MM.1S (cell line): ENCODE data around the gene YWHAE.

Experiments used
- DNase-seq: peaks from one replicate; pipeline ENCODE4 v3.0.0-alpha.2; 2015
- H2AFZ ChIP-seq: fragments of 300-600 bp; sonication (generic); 2 replicates; pipeline ENCODE4 v1.6.0; 2016; ENCODE audit warnings: antibody characterized with exemption, low read length
- H3F3A ChIP-seq: fragments of 300-600 bp; sonication (generic); 2 replicates; pipeline ENCODE4 v1.6.1; 2016; ENCODE audit warnings: mild to moderate bottlenecking, antibody characterized with exemption, low read length, moderate library complexity, mixed read lengths; ENCODE audit not compliant: insufficient read depth
- H3K27ac ChIP-seq: fragments of 300-600 bp; sonication (generic); 2 replicates; pipeline ENCODE4 v1.5.1; 2016; ENCODE audit warnings: mild to moderate bottlenecking, low read length
- H3K27me3 ChIP-seq: fragments of 300-600 bp; sonication (generic); replicated peaks from 2 replicates; pipeline ENCODE4 v1.6.0; 2016; ENCODE audit warnings: low read length; ENCODE audit not compliant: insufficient read depth
- H3K36me3 ChIP-seq: fragments of 300-600 bp; sonication (generic); replicated peaks from 2 replicates; pipeline ENCODE4 v1.6.1; 2016; ENCODE audit warnings: mild to moderate bottlenecking, low read length, mixed read lengths; ENCODE audit not compliant: insufficient read depth
- H3K4me1 ChIP-seq: fragments of 300-600 bp; sonication (generic); 2 replicates; pipeline ENCODE4 v1.6.1; 2016; ENCODE audit warnings: low read length, mixed read lengths
- H3K4me2 ChIP-seq: fragments of 300-600 bp; sonication (generic); 2 replicates; pipeline ENCODE4 v1.6.0; 2016; ENCODE audit warnings: low read depth, low read length
- H3K4me3 ChIP-seq: fragments of 300-600 bp; sonication (generic); 2 replicates; pipeline ENCODE4 v1.5.1; 2016; ENCODE audit warnings: low read length, mixed read lengths
- H3K79me2 ChIP-seq: fragments of 300-600 bp; sonication (generic); 2 replicates; pipeline ENCODE4 v1.6.1; 2016; ENCODE audit warnings: mixed run types, low read length, mixed read lengths
- H3K9ac ChIP-seq: fragments of 300-600 bp; sonication (generic); 2 replicates; pipeline ENCODE4 v1.6.1; 2016; ENCODE audit warnings: low read length, mixed read lengths
- H3K9me2 ChIP-seq: fragments of 300-600 bp; sonication (generic); replicated peaks from 2 replicates; pipeline ENCODE4 v1.6.1; 2016; ENCODE audit warnings: mild to moderate bottlenecking, low read length, mixed read lengths; ENCODE audit not compliant: insufficient read depth
- H3K9me3 ChIP-seq: fragments of 300-600 bp; sonication (generic); replicated peaks from 2 replicates; pipeline ENCODE4 v1.6.1; 2016; ENCODE audit warnings: mild to moderate bottlenecking, low read length, mixed read lengths; ENCODE audit not compliant: insufficient read depth
- H4K20me1 ChIP-seq: fragments of 300-600 bp; sonication (generic); 2 replicates; pipeline ENCODE4 v1.6.1; 2016; ENCODE audit warnings: mild to moderate bottlenecking, low read length, moderate library complexity, mixed read lengths; ENCODE audit not compliant: insufficient read depth
- CTCF ChIP-seq: fragments of 300-600 bp; sonication (generic); IDR thresholded peaks from 2 replicates; pipeline ENCODE4 v1.5.1; 2016; ENCODE audit warnings: antibody characterized with exemption, low read length, mixed read lengths
- EZH2 ChIP-seq: fragments of 300-600 bp; sonication (generic); optimal IDR thresholded peaks from 2 replicates; pipeline ENCODE3; 2017; ENCODE audit warnings: low read depth, mild to moderate bottlenecking, antibody characterized with exemption, low read length, mixed read lengths
- EZH2phosphoT487 ChIP-seq: fragments of 300-600 bp; sonication (generic); IDR thresholded peaks from 2 replicates; pipeline ENCODE4 v1.6.1; 2018; ENCODE audit warnings: antibody characterized with exemption, low read length

The YWHAE gene

GRCh38 chr17:1302761-1303160 lies 97.3 kb downstream of the YWHAE start:
- Histone ChIP-seq H2AFZ (no peak overlapping the region), H3K4me1 (no peaks in the 10 kb centered on the region), H3K9ac (no peak overlapping the region), H3K9me2 (no peaks in the 10 kb centered on the region), H3K4me2 (no peak overlapping the region), H3K27me3 (peaks cover 96% of the 10 kb centered on the region), H3K27ac (no peak overlapping the region), H3K9me3 (no peaks in the 10 kb centered on the region), H3K36me3 (no peaks in the 10 kb centered on the region), H3F3A (no peaks in the 10 kb centered on the region), H3K79me2 (no peaks in the 10 kb centered on the region), H4K20me1 (no peaks in the 10 kb centered on the region), H3K4me3 (no peak overlapping the region)
- no peak for TF ChIP-seq CTCF
- TF ChIP-seq EZH2phosphoT487, result no peak
- no peak for TF ChIP-seq EZH2
- no peak for DNase-seq

- no peaks in the 10 kb centered on the region for H3K79me2 ChIP-seq
- no peaks in the 10 kb centered on the region for H3K4me1 ChIP-seq
- no peaks in the 10 kb centered on the region for H4K20me1 ChIP-seq
- no peak overlapping the region for H2AFZ ChIP-seq
- no peak overlapping the region for H3K27ac ChIP-seq
- H3K4me3 ChIP-seq, result no peak overlapping the region
- H3K9ac ChIP-seq, result no peak overlapping the region
- H3K36me3 ChIP-seq, result no peaks in the 10 kb centered on the region
- peaks cover 98% of the 10 kb centered on the region for H3K27me3 ChIP-seq
- H3K9me2 ChIP-seq, result no peaks in the 10 kb centered on the region
- no peaks in the 10 kb centered on the region for H3F3A ChIP-seq
- H3K4me2 ChIP-seq, result no peak overlapping the region
- TF ChIP-seq EZH2 (no peak), EZH2phosphoT487 (no peak), CTCF (no peak)
- no peak for DNase-seq
- no peaks in the 10 kb centered on the region for H3K9me3 ChIP-seq
Measured at GRCh38 chr17:1301546-1301945, 98.5 kb downstream of the YWHAE start.

GRCh38 chr17:1300371-1300905 lies 99.6 kb downstream of the YWHAE start:
- H4K20me1 ChIP-seq, result no peaks in the 10 kb centered on the region
- H3K36me3 ChIP-seq, result no peaks in the 10 kb centered on the region
- no peak for DNase-seq
- no peak overlapping the region for H3K9ac ChIP-seq
- H3K27me3 ChIP-seq, result peaks cover 93% of the 10 kb centered on the region
- no peaks in the 10 kb centered on the region for H3K79me2 ChIP-seq
- no peak overlapping the region for H3K4me3 ChIP-seq
- H2AFZ ChIP-seq, result no peak overlapping the region
- H3K4me1 ChIP-seq, result no peaks in the 10 kb centered on the region
- TF ChIP-seq EZH2phosphoT487, result no peak
- H3F3A ChIP-seq, result no peaks in the 10 kb centered on the region
- H3K9me2 ChIP-seq, result no peaks in the 10 kb centered on the region
- no peak overlapping the region for H3K4me2 ChIP-seq
- no peak overlapping the region for H3K27ac ChIP-seq
- H3K9me3 ChIP-seq, result no peaks in the 10 kb centered on the region

- Histone ChIP-seq H3K4me1 (no peaks in the 10 kb centered on the region), H3K27ac (no peak overlapping the region), H3K9ac (no peak overlapping the region), H4K20me1 (no peaks in the 10 kb centered on the region), H3K4me2 (no peak overlapping the region), H3K9me3 (no peaks in the 10 kb centered on the region), H2AFZ (no peak overlapping the region), H3K4me3 (no peak overlapping the region), H3K27me3 (peaks cover 93% of the 10 kb centered on the region), H3K9me2 (no peaks in the 10 kb centered on the region), H3F3A (no peaks in the 10 kb centered on the region), H3K36me3 (no peaks in the 10 kb centered on the region), H3K79me2 (no peaks in the 10 kb centered on the region)
- DNase-seq, result no peak
- TF ChIP-seq CTCF, result no peak
- no peak for TF ChIP-seq EZH2phosphoT487
- TF ChIP-seq EZH2, result no peak
Measured at GRCh38 chr17:1299552-1300370, 100.3 kb downstream of the YWHAE start.
